Measurements from ENCODE around the gene DYRK1A.

Gene DYRK1A

GRCh38 chr21:37422382-37422781 lies 55.8 kb downstream of the DYRK1A start:
- no peak for DNase-seq (ENCODE audit: low spot score)
- in situ Hi-C loops (cut with MboI; ENCODE audit: low sequenced_read_pairs, unreplicated experiment): no loop called here
- TF ChIP-seq, protein P1, sequence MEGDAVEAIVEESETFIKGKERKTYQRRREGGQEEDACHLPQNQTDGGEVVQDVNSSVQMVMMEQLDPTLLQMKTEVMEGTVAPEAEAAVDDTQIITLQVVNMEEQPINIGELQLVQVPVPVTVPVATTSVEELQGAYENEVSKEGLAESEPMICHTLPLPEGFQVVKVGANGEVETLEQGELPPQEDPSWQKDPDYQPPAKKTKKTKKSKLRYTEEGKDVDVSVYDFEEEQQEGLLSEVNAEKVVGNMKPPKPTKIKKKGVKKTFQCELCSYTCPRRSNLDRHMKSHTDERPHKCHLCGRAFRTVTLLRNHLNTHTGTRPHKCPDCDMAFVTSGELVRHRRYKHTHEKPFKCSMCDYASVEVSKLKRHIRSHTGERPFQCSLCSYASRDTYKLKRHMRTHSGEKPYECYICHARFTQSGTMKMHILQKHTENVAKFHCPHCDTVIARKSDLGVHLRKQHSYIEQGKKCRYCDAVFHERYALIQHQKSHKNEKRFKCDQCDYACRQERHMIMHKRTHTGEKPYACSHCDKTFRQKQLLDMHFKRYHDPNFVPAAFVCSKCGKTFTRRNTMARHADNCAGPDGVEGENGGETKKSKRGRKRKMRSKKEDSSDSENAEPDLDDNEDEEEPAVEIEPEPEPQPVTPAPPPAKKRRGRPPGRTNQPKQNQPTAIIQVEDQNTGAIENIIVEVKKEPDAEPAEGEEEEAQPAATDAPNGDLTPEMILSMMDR (IDR thresholded peaks at IDR 0.05; ENCODE audit: borderline replicate concordance, control extremely low read depth, extremely low read depth, insufficient read depth, missing control alignments): no peak

- TF ChIP-seq, protein P1 (IDR thresholded peaks at IDR 0.05; ENCODE audit: borderline replicate concordance, control extremely low read depth, extremely low read depth, insufficient read depth, missing control alignments): no peak
- DNase-seq (ENCODE audit: low spot score): no peak
- in situ Hi-C loops (cut with MboI; ENCODE audit: low sequenced_read_pairs, unreplicated experiment): no loop called here
Observed at GRCh38 chr21:37423103-37423502, 56.5 kb downstream of the DYRK1A start.

GRCh38 chr21:37424396-37424795 lies 57.8 kb downstream of the DYRK1A start:
- DNase-seq (ENCODE audit: low spot score): no peak
- in situ Hi-C loops (cut with MboI; ENCODE audit: low sequenced_read_pairs, unreplicated experiment): no loop called here
- TF ChIP-seq, protein P1 (IDR thresholded peaks at IDR 0.05; ENCODE audit: borderline replicate concordance, control extremely low read depth, extremely low read depth, insufficient read depth, missing control alignments): no peak

GRCh38 chr21:37425001-37425400 lies 58.4 kb downstream of the DYRK1A start:
- TF ChIP-seq, protein P1 (IDR thresholded peaks at IDR 0.05; ENCODE audit: borderline replicate concordance, control extremely low read depth, extremely low read depth, insufficient read depth, missing control alignments): no peak
- DNase-seq (ENCODE audit: low spot score): no peak
- in situ Hi-C loops (cut with MboI; ENCODE audit: low sequenced_read_pairs, unreplicated experiment): no loop called here

GRCh38 chr21:37425684-37426083 lies 59.1 kb downstream of the DYRK1A start:
- in situ Hi-C loops (cut with MboI; ENCODE audit: low sequenced_read_pairs, unreplicated experiment): no loop called here
- DNase-seq (ENCODE audit: low spot score): no peak
- TF ChIP-seq, protein P1 (IDR thresholded peaks at IDR 0.05; ENCODE audit: borderline replicate concordance, control extremely low read depth, extremely low read depth, insufficient read depth, missing control alignments): no peak

DNA sequence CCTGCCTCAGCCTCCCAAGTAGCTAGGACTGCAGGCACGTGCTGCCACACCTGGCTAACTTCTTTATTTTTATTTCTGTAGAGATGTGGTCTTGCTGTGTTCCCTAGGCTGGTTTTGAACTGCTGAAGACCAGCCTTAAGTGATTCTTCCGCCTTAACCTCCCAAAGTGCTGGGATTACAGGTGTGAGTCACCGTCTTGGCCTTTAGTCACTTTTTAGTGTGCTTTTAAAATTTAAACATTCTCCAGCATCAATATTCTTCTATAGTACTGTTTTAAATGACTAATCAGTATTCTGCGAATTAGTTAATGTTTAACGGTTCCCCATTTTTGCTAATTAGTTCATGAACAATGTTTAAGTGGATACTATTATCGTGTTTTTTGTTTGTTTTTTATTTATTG lies 60.6 kb downstream of the DYRK1A start:
- no peak for DNase-seq (ENCODE audit: low spot score)
- in situ Hi-C loops (cut with MboI; ENCODE audit: low sequenced_read_pairs, unreplicated experiment): no loop called here

More for the DNA sequence above, 60.6 kb downstream of the DYRK1A start:
- TF ChIP-seq, protein P1 (IDR thresholded peaks at IDR 0.05; ENCODE audit: borderline replicate concordance, control extremely low read depth, extremely low read depth, insufficient read depth, missing control alignments): no peak
